Esophagus squamous epithelium (tissue), 4 donors: ENCODE results near the gene C1GALT1.

Experiments
- CTCF ChIP-seq, 6 experiments: fragments of 450-650 bp in 4 of 6; fragments of 200-600 bp in 2 of 6; sonication (generic) in 2 of 6; IDR thresholded peaks; one replicate each; pipeline ENCODE4 v1.5.1; 2016 to 2019; ENCODE audit warnings: antibody characterized with exemption in 6 of 6, mild to moderate bottlenecking in 4 of 6, moderate library complexity in 4 of 6
- POLR2A ChIP-seq, 4 donors: fragments of 450-650 bp; IDR thresholded peaks; one replicate each; pipeline ENCODE4 v1.6.1; 2017; ENCODE audit warnings: antibody characterized with exemption in 4 of 4, mild to moderate bottlenecking in 4 of 4, moderate library complexity in 3 of 4

GRCh38 chr7:7257899-7258692 lies 75.8 kb downstream of the C1GALT1 start:
- TF ChIP-seq POLR2A (IDR thresholded peaks at IDR 0.05) (no peak), CTCF (IDR thresholded peaks at IDR 0.05) (no peak)
